Mesodermal cell (in vitro differentiated cells): Measurements from ENCODE around the gene ANGPTL7.

Source experiments
- H3K27ac ChIP-seq: 2 replicates; pipeline ENCODE4 v1.7.0; 2013; ENCODE audit warnings: mild to moderate bottlenecking, low read depth, low read length, moderate library complexity; ENCODE audit not compliant: severe bottlenecking
- H3K36me3 ChIP-seq: 2 replicates; pipeline ENCODE4 v1.7.1; 2013; ENCODE audit warnings: mild to moderate bottlenecking, low read length, moderate library complexity; ENCODE audit not compliant: control insufficient read depth, insufficient read depth
- H3K4me1 ChIP-seq: one replicate; pipeline ENCODE4 v1.7.1; 2013; ENCODE audit warnings: mild to moderate bottlenecking, low read length; ENCODE audit not compliant: insufficient read depth, control insufficient read depth, poor library complexity, severe bottlenecking
- H3K4me3 ChIP-seq: 2 replicates; pipeline ENCODE4 v1.7.0; 2013; ENCODE audit warnings: low read length, control low read depth, mild to moderate bottlenecking; ENCODE audit not compliant: insufficient read depth, poor library complexity, severe bottlenecking; ENCODE audit errors: extremely low read depth
- H3K9me3 ChIP-seq: 2 replicates; pipeline ENCODE4 v1.7.1; 2013; ENCODE audit warnings: mild to moderate bottlenecking, low read length, moderate library complexity; ENCODE audit not compliant: control insufficient read depth
- WGBS, 2 experiments: methylation state at CpG; one replicate each; pipeline ENCODE4 v1.1.5; 2013; ENCODE audit warnings: missing lambda C conversion rate in 2 of 2; ENCODE audit not compliant: insufficient coverage in 2 of 2; 5-methylcytosine and 5-hydroxymethylcytosine counted together

ANGPTL7 gene

DNA sequence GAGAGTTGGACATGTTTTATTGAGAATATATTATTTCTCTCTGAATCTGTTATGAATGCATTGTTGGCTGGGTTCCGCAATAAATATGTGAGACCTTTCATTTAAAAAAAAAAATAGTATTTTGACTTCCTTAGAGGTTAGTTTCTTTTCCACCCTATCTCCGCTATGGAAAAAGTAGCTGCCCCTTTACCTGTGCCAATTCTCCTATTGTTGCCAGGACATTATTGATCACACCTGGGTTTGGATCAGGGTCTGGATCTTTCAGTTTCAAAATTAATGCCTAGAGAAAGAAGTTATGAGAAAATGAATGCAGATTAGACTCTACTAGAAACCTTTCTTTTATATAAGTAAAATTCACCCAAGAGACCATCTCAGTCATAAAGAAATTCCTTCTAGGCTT is 44.1 kb downstream of the ANGPTL7 start:
- no peak overlapping the region for H3K4me3 ChIP-seq
- no peak overlapping the region for H3K27ac ChIP-seq
- H3K9me3 ChIP-seq: no peaks in the 10 kb centered on the region
- no CpG with 5 or more reads among the region's 2 CpGs for WGBS, 2 experiments
- H3K36me3 ChIP-seq: peaks cover 95% of the 10 kb centered on the region
- H3K4me1 ChIP-seq: no peaks in the 10 kb centered on the region

DNA sequence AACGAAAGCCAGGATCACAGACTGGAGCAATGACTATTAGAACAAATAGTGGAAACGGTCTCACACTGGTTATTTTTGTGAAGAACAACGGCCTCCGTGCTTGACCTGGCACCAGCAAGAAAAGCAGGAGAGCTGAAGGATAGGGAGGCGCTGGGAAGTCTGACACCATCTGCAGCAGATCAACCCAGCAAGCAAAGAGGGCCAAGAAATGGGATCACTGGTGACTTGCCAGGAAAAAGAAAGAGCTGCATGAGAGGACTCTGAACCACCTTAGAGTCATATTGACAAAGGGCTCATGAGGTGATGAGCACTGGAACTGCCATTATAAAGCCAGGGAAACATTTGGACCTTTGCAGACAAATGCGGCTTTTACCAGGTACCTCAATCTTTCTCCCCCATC is 48.2 kb downstream of the ANGPTL7 start:
- Histone ChIP-seq H3K4me1 (no peaks in the 10 kb centered on the region), H3K4me3 (no peak overlapping the region), H3K27ac (no peak overlapping the region), H3K9me3 (no peaks in the 10 kb centered on the region), H3K36me3 (peaks cover 92% of the 10 kb centered on the region)
- WGBS, 2 experiments: 98% methylated on average over 5 to 6 of the region's 6 CpGs

DNA sequence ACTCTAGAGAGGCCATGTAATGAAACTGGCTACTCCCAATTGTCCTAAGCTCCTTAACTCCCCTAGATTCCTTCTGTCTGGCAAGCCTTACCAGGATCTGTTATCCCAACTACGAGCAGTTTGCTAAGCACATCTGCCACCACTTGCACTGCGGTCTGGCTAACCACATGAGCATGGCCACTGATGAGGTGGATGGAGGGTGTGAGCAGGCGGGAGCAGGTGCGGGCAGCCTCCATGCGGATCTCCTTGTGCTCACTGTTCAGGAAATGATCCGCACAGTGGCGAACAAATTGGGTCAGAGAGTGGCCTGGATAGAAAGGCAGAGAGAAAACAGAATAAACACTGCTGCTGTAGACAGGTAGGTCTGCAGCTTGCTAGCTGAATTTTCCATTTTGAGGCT is 49.2 kb downstream of the ANGPTL7 start:
- H3K27ac ChIP-seq: no peak overlapping the region
- H3K36me3 ChIP-seq: peaks cover 94% of the 10 kb centered on the region
- H3K4me3 ChIP-seq: no peak overlapping the region
- WGBS, 2 experiments: 97 to 98% methylated on average over 5 to 6 of the region's 7 CpGs
- H3K9me3 ChIP-seq: no peaks in the 10 kb centered on the region
- no peaks in the 10 kb centered on the region for H3K4me1 ChIP-seq

DNA sequence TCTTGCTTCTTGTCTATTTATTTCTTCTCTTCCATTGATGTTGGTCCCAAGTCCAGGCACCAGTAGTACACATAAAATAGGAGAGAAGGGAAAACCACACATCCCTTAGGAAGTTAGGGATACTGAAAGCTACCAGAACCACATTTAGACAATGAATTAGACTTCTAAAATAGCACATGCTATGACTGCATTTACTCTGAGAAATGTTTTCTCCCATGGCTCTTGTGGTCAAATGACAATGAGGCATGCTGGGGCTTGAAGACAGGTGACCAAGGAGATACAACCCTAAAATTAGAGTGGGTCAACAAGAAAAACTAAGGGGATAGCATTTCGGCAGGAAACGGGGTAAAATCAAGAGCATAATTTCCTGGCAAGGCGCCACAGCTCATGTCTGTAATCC is 56.1 kb downstream of the ANGPTL7 start:
- H3K9me3 ChIP-seq: no peaks in the 10 kb centered on the region
- H3K36me3 ChIP-seq: peaks cover 75% of the 10 kb centered on the region
- 95 to 97% methylated on average over 3 of the region's 3 CpGs for WGBS, 2 experiments
- H3K4me3 ChIP-seq: no peak overlapping the region
- no peak overlapping the region for H3K27ac ChIP-seq
- H3K4me1 ChIP-seq: no peaks in the 10 kb centered on the region
